Measurements from ENCODE around the gene COPS9. TPM values are rescaled to one million over a fixed set of nuclear protein-coding genes. Genes with fewer than 3 reads are reported as not detected.
A peak's percentile ranks its signal among the peaks of the same experiment; 100 is the strongest.

COPS9 gene
- total RNA-seq, 1 donor from 2014 or later = 140 TPM

DNA sequence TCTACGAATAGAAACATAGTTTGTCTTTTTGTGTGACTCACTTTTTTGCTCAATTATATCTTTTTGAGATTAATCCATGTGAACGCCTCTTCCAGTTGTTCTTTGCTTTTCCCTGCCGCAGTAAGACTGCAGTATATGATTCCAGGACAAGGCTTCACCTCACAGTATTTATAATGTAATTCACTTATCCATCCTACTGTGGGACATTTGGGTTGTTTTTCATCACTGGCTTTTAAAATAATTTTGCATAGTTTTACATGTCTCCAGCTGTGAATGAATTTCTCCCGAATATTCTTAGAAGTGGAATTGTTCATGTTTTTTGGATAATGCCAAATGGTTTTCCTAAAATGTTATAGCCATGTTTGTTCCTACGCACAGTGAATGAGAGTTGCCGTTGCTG, 21.9 kb downstream of the COPS9 start:
- no peaks in the 10 kb centered on the region for H3K4me1 Mint-ChIP-seq (ENCODE audit: low read depth)
- no peak overlapping the region for H3K27ac Mint-ChIP-seq (ENCODE audit: unreplicated experiment)
- H3K27me3 Mint-ChIP-seq (ENCODE audit: low read depth) = peaks cover 18% of the 10 kb centered on the region
- H3K36me3 Mint-ChIP-seq (ENCODE audit: low read depth) = peaks cover 4% of the 10 kb centered on the region
- DNase-seq (ENCODE audit: low spot score) = no peak
- TF ChIP-seq, protein P1, sequence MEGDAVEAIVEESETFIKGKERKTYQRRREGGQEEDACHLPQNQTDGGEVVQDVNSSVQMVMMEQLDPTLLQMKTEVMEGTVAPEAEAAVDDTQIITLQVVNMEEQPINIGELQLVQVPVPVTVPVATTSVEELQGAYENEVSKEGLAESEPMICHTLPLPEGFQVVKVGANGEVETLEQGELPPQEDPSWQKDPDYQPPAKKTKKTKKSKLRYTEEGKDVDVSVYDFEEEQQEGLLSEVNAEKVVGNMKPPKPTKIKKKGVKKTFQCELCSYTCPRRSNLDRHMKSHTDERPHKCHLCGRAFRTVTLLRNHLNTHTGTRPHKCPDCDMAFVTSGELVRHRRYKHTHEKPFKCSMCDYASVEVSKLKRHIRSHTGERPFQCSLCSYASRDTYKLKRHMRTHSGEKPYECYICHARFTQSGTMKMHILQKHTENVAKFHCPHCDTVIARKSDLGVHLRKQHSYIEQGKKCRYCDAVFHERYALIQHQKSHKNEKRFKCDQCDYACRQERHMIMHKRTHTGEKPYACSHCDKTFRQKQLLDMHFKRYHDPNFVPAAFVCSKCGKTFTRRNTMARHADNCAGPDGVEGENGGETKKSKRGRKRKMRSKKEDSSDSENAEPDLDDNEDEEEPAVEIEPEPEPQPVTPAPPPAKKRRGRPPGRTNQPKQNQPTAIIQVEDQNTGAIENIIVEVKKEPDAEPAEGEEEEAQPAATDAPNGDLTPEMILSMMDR (IDR thresholded peaks at IDR 0.05) = no peak
- H3K9me3 Mint-ChIP-seq (ENCODE audit: low read depth) = peaks cover 17% of the 10 kb centered on the region
- no peak overlapping the region for H3K4me3 Mint-ChIP-seq (ENCODE audit: unreplicated experiment)

- TF ChIP-seq, protein P1 (IDR thresholded peaks at IDR 0.05) = no peak
- Mint-ChIP-seq H3K9me3 (ENCODE audit: low read depth) (peaks cover 12% of the 10 kb centered on the region), H3K4me3 (ENCODE audit: unreplicated experiment) (no peak overlapping the region), H3K36me3 (ENCODE audit: low read depth) (peaks cover 4% of the 10 kb centered on the region), H3K27me3 (ENCODE audit: low read depth) (peaks cover 22% of the 10 kb centered on the region), H3K27ac (ENCODE audit: unreplicated experiment) (no peak overlapping the region), H3K4me1 (ENCODE audit: low read depth) (no peaks in the 10 kb centered on the region)
- no peak for DNase-seq (ENCODE audit: low spot score)
These were observed 23.0 kb downstream of the COPS9 start for GRCh38 chr2:240112914-240113690.

DNA sequence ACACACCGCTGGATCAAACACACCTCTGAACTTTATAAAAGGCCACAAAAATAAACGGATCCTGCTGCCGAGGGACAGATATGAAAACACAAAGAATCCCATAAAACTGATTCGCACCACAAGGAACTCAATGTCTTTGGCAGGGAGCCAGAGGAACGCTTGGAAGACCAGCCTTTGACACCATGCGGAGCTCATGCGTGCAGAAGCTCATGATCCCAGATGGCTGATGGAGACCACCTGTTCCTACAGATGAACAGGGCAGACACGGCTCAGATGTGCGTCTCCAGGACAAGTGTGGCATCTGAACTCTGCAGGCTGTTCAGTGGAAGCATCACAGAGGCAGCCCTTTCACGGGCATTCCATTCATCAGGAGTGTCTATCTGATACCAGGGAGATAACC, 24.9 kb downstream of the COPS9 start:
- peaks cover 28% of the 10 kb centered on the region for H3K27me3 Mint-ChIP-seq (ENCODE audit: low read depth)
- TF ChIP-seq, protein P1 (IDR thresholded peaks at IDR 0.05) = no peak
- DNase-seq (ENCODE audit: low spot score) = no peak

GRCh38 chr2:240109386-240109785, 26.7 kb downstream of the COPS9 start:
- TF ChIP-seq, protein P1 (IDR thresholded peaks at IDR 0.05) = no peak
- Mint-ChIP-seq H3K4me1 (ENCODE audit: low read depth) (no peaks in the 10 kb centered on the region), H3K36me3 (ENCODE audit: low read depth) (no peaks in the 10 kb centered on the region), H3K9me3 (ENCODE audit: low read depth) (no peaks in the 10 kb centered on the region), H3K27ac (ENCODE audit: unreplicated experiment) (no peak overlapping the region), H3K27me3 (ENCODE audit: low read depth) (peaks cover 28% of the 10 kb centered on the region), H3K4me3 (ENCODE audit: unreplicated experiment) (no peak overlapping the region)
- DNase-seq (ENCODE audit: low spot score) = peak; percentile 48

More for the DNA sequence above, 24.9 kb downstream of the COPS9 start:
- Mint-ChIP-seq H3K36me3 (ENCODE audit: low read depth) (peaks cover 3% of the 10 kb centered on the region), H3K27ac (ENCODE audit: unreplicated experiment) (no peak overlapping the region), H3K4me1 (ENCODE audit: low read depth) (no peaks in the 10 kb centered on the region), H3K4me3 (ENCODE audit: unreplicated experiment) (no peak overlapping the region), H3K9me3 (ENCODE audit: low read depth) (peaks cover 3% of the 10 kb centered on the region)

DNA sequence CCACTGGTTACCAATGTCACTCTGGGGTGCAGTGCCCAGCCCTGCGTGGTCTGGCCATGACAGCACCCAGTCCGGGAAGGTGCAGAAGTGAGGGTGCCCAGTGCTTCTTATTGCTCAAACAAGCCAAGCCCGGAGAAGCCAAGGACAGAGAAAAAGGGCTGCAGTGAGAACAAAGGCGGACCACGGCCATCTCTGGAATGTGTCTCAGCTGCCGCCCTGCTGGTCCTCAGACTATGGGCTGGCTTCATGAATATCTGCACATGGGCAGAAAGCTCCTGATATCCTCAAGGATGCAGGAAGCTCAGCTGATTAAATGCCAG, 28.7 kb downstream of the COPS9 start:
- TF ChIP-seq, protein P1 (IDR thresholded peaks at IDR 0.05) = no peak
- Mint-ChIP-seq H3K27me3 (ENCODE audit: low read depth) (peaks cover 30% of the 10 kb centered on the region), H3K4me1 (ENCODE audit: low read depth) (no peaks in the 10 kb centered on the region), H3K27ac (ENCODE audit: unreplicated experiment) (no peak overlapping the region), H3K4me3 (ENCODE audit: unreplicated experiment) (no peak overlapping the region), H3K9me3 (ENCODE audit: low read depth) (no peaks in the 10 kb centered on the region), H3K36me3 (ENCODE audit: low read depth) (no peaks in the 10 kb centered on the region)
- peak; percentile 43 for DNase-seq (ENCODE audit: low spot score)
